H1 (cell line): ENCODE results near the gene SELPLG. TPM values are rescaled to one million over a fixed set of nuclear protein-coding genes. Genes with fewer than 3 reads are reported as not detected.

Source experiments
- CTCF ChIA-PET: fragments of 300-600 bp; sonication (Branson Sonifier 250); formaldehyde crosslinking; loops from one replicate; lab custom pipeline; 2021; ENCODE audit not compliant: partially characterized antibody; lab: Charles Lee
- POLR2A ChIA-PET: fragments of 300-600 bp; sonication (Branson Sonifier 250); formaldehyde crosslinking; loops from one replicate; lab custom pipeline; 2021; ENCODE audit warnings: inconsistent platforms; ENCODE audit not compliant: partially characterized antibody; lab: Charles Lee
- DNase-seq, 2 experiments: peaks; one replicate each; pipeline versions ENCODE4 v3.0.0 to v3.0.0-alpha.2; 2010 to 2022; ENCODE audit warnings: low spot score in 2 of 2, low read depth in 1 of 2, mixed read lengths in 1 of 2
- FAIRE-seq: peaks from 2 replicates; lab custom pipeline; 2011; peaks lifted over from hg19 to GRCh38; lab: Jason Lieb, UNC
- H2AFZ ChIP-seq: 2 replicates; pipeline ENCODE4 v1.8.1; 2012; ENCODE audit warnings: low read length, inconsistent platforms
- H2AK5ac ChIP-seq: 2 replicates; pipeline ENCODE4 v1.6.1; 2013; ENCODE audit warnings: low read depth, low read length
- H2BK120ac ChIP-seq: replicated peaks from 2 replicates; pipeline ENCODE3; 2013; ENCODE audit warnings: low read depth, low read length, inconsistent platforms
- H2BK12ac ChIP-seq: 2 replicates; pipeline ENCODE4 v1.6.1; 2013; ENCODE audit warnings: low read depth, low read length
- H2BK15ac ChIP-seq: 2 replicates; pipeline ENCODE4 v1.6.1; 2013; ENCODE audit warnings: low read length
- H2BK20ac ChIP-seq: 2 replicates; pipeline ENCODE4 v1.6.1; 2013; ENCODE audit warnings: low read length
- H2BK5ac ChIP-seq: 2 replicates; pipeline ENCODE4 v1.6.1; 2013; ENCODE audit warnings: low read depth, low read length
- H3K14ac ChIP-seq: 2 replicates; pipeline ENCODE4 v1.6.1; 2013; ENCODE audit warnings: inconsistent platforms; ENCODE audit not compliant: insufficient read length
- H3K18ac ChIP-seq: 2 replicates; pipeline ENCODE4 v1.6.1; 2013; ENCODE audit warnings: low read length; ENCODE audit errors: extremely low read depth
- H3K23ac ChIP-seq: 2 replicates; pipeline ENCODE4 v1.6.1; 2013; ENCODE audit warnings: inconsistent platforms; ENCODE audit not compliant: insufficient read length
- H3K23me2 ChIP-seq: 2 replicates; pipeline ENCODE4 v1.6.1; 2013; ENCODE audit warnings: low read depth, low read length
- H3K27ac ChIP-seq: 2 replicates; pipeline ENCODE4 v1.6.1; 2011; ENCODE audit warnings: low read depth, low read length, inconsistent platforms
- H3K27me3 ChIP-seq, 4 experiments: replicated peaks in 1 of 4; 1 replicate in 1 of 4; 2 replicates in 3 of 4; pipeline versions ENCODE4 v1.6.1 to v1.8.1; 2011 to 2013; ENCODE audit warnings: low read length in 3 of 4, mild to moderate bottlenecking in 3 of 4, inconsistent platforms in 2 of 4, mixed read lengths in 2 of 4, moderate library complexity in 1 of 4; ENCODE audit not compliant: control insufficient read depth in 3 of 4, insufficient read depth in 3 of 4; ENCODE audit errors: extremely low read depth in 1 of 4
- H3K36me3 ChIP-seq, 4 experiments: 2 replicates each; pipeline versions ENCODE4 v1.6.1 to v1.8.1; 2011 to 2013; ENCODE audit warnings: mild to moderate bottlenecking in 4 of 4, low read length in 3 of 4, moderate library complexity in 2 of 4, control low read depth in 1 of 4, inconsistent platforms in 1 of 4; ENCODE audit not compliant: insufficient read depth in 4 of 4, control insufficient read depth in 2 of 4
- H3K4ac ChIP-seq: replicated peaks from 2 replicates; pipeline ENCODE3; 2013; ENCODE audit warnings: low read length, low read depth, mixed read lengths, inconsistent platforms; ENCODE audit not compliant: insufficient read length
- H3K4me1 ChIP-seq, 4 experiments: replicated peaks in 1 of 4; 1 replicate in 1 of 4; 2 replicates in 3 of 4; pipeline versions ENCODE4 v1.6.1 to v1.8.1; 2011 to 2013; ENCODE audit warnings: low read length in 3 of 4, inconsistent platforms in 2 of 4, mixed read lengths in 1 of 4; ENCODE audit not compliant: insufficient read depth in 4 of 4, control insufficient read depth in 3 of 4
- H3K4me2 ChIP-seq, 2 experiments: 2 replicates each; pipeline versions ENCODE4 v1.6.1 to v1.8.1; 2011 to 2013; ENCODE audit warnings: low read depth in 2 of 2, low read length in 2 of 2, control low read depth in 1 of 2, inconsistent platforms in 1 of 2, mild to moderate bottlenecking in 1 of 2; ENCODE audit not compliant: insufficient read depth in 1 of 2
- H3K4me3 ChIP-seq, 4 experiments: fragments of 200-600, 300-600 bp in 1 of 4; sonication (generic), shearing (Covaris generic), sonication (Bioruptor Twin) in 1 of 4; 2 replicates each; pipeline versions ENCODE4 v1.5.1 to v1.8.1; 2011 to 2016; ENCODE audit warnings: low read length in 4 of 4, low read depth in 3 of 4, control low read depth in 2 of 4, inconsistent platforms in 2 of 4, mild to moderate bottlenecking in 2 of 4, mixed read lengths in 1 of 4, moderate library complexity in 1 of 4; ENCODE audit not compliant: insufficient read depth in 2 of 4; ENCODE audit errors: extremely low read depth in 1 of 4
- H3K56ac ChIP-seq: replicated peaks from 2 replicates; pipeline ENCODE3; 2013; ENCODE audit warnings: low read depth, mild to moderate bottlenecking, mixed read lengths, low read length, inconsistent platforms; ENCODE audit not compliant: insufficient read length
- H3K79me1 ChIP-seq: 2 replicates; pipeline ENCODE4 v1.6.1; 2013; ENCODE audit warnings: low read depth, low read length, control low read depth
- H3K79me2 ChIP-seq, 2 experiments: 2 replicates each; pipeline versions ENCODE4 v1.6.1 to v1.8.1; 2012 to 2013; ENCODE audit warnings: low read length in 2 of 2, mild to moderate bottlenecking in 2 of 2, inconsistent platforms in 1 of 2; ENCODE audit not compliant: insufficient read depth in 2 of 2, control insufficient read depth in 1 of 2
- H3K9ac ChIP-seq, 4 experiments: replicated peaks in 1 of 4; 1 replicate in 1 of 4; 2 replicates in 3 of 4; pipeline versions ENCODE4 v1.6.1 to v1.8.1; 2011 to 2013; ENCODE audit warnings: low read depth in 3 of 4, low read length in 3 of 4, control low read depth in 2 of 4, mild to moderate bottlenecking in 2 of 4, moderate library complexity in 2 of 4, inconsistent platforms in 1 of 4; ENCODE audit errors: extremely low read depth in 1 of 4
- H3K9me3 ChIP-seq, 2 experiments: 2 replicates each; pipeline versions ENCODE4 v1.6.1 to v1.8.1; 2012 to 2013; ENCODE audit warnings: mild to moderate bottlenecking in 2 of 2, moderate library complexity in 2 of 2, control low read depth in 1 of 2, inconsistent platforms in 1 of 2, low read depth in 1 of 2, low read length in 1 of 2, mixed read lengths in 1 of 2; ENCODE audit not compliant: insufficient read depth in 2 of 2
- H4K20me1 ChIP-seq, 2 experiments: replicated peaks in 1 of 2; 2 replicates each; pipeline versions ENCODE3 to v1.8.1; 2011 to 2013; ENCODE audit warnings: inconsistent platforms in 2 of 2, low read length in 2 of 2, mild to moderate bottlenecking in 1 of 2; ENCODE audit not compliant: insufficient read depth in 2 of 2, control insufficient read depth in 1 of 2
- H4K5ac ChIP-seq: 2 replicates; pipeline ENCODE4 v1.6.1; 2013; ENCODE audit warnings: low read length, low read depth, mixed read lengths, inconsistent platforms; ENCODE audit not compliant: insufficient read length
- H4K8ac ChIP-seq: 2 replicates; pipeline ENCODE4 v1.8.0; 2013; ENCODE audit warnings: mild to moderate bottlenecking, moderate library complexity, low read length, inconsistent platforms; ENCODE audit not compliant: insufficient read depth; ENCODE audit errors: extremely low read depth
- H4K91ac ChIP-seq: replicated peaks from 2 replicates; pipeline ENCODE3; 2013; ENCODE audit warnings: low read length, mixed read lengths, inconsistent platforms; ENCODE audit not compliant: insufficient read length
- ASH2L ChIP-seq: fragments of 200-600, 300-600 bp; sonication (generic); IDR thresholded peaks from one replicate; pipeline ENCODE4 v1.7.1; 2017; ENCODE audit warnings: low read length
- ATF2 ChIP-seq: IDR thresholded peaks from 2 replicates; pipeline ENCODE4 v1.6.1; 2012; ENCODE audit warnings: low read length, inconsistent platforms
- MAFK ChIP-seq: IDR thresholded peaks from 2 replicates; pipeline ENCODE4 v1.6.1; 2012; ENCODE audit warnings: low read depth, mild to moderate bottlenecking, improper control_type of control experiment, low read length
- USF2 ChIP-seq: IDR thresholded peaks from 2 replicates; pipeline ENCODE4 v1.6.1; 2011; ENCODE audit warnings: low read length, improper control_type of control experiment
- WGBS, 2 experiments: shearing (Covaris generic) in 1 of 2; methylation state at CpG; one replicate each; pipeline versions ENCODE4 v1.1.6 to v1.1.7; 2013 to 2015; ENCODE audit warnings: low lambda C conversion rate in 2 of 2, mixed read lengths in 2 of 2, inconsistent platforms in 1 of 2, low coverage in 1 of 2, missing lambda C conversion rate in 1 of 2; ENCODE audit not compliant: insufficient replicate concordance in 2 of 2, insufficient coverage in 1 of 2, insufficient read length in 1 of 2; ENCODE audit errors: extremely low coverage in 1 of 2, missing lambda C conversion rate in 1 of 2; 5-methylcytosine and 5-hydroxymethylcytosine counted together
- polyA plus RNA-seq, 7 experiments: library from polyadenylated mRNA; depleted of rRNA in 3 of 7; stranded (reverse) in 5 of 7; unstranded in 2 of 7; fragments of >200 nt in 5 of 7; fragments of 200-250 nt in 2 of 7; gene quantifications; 1 replicate in 5 of 7; 2 replicates in 1 of 7; 4 replicates in 1 of 7; pipeline versions ENCODE4 v1.2.1 to v1.2.3, GENCODE V29; 2011 to 2013; ENCODE audit warnings: missing spikeins in 2 of 7, mixed read lengths in 2 of 7
- total RNA-seq: library from RNA; stranded (reverse); fragmentation: NEBNext Ultra II Directional; extraction: Animal tissue kit (Norgen Biotek cat#: 25700); gene quantifications from 2 replicates; pipeline ENCODE4 v1.2.1, GENCODE V29; 2021

Gene SELPLG
- total and polyA plus RNA-seq, 2 of the 8 experiments (the other 6 are each of a cell fraction or from before 2014, with no cell fraction given), result 0.18 TPM; not detected in 1

- POLR2A ChIA-PET, result no interaction called here
- Histone ChIP-seq H3K4ac (no peak overlapping the region), H2BK12ac (no peak overlapping the region)
Measured at GRCh38 chr12:108573317-108573716, 60.4 kb downstream of the SELPLG start.

More at GRCh38 chr12:108573317-108573716, 60.4 kb downstream of the SELPLG start:
- no peak overlapping the region for H2BK120ac ChIP-seq
- DNase-seq (no peak), FAIRE-seq (no peak)
- H3K4me2 ChIP-seq, result no peak overlapping the region
- 75% methylated on average over 2 of the region's 2 CpGs; no CpG with 5 or more reads in 1 of the 2 experiments for WGBS, 2 experiments
- H3K23me2 ChIP-seq, result peaks cover 6% of the 10 kb centered on the region; the same call in 1 of the 2 replicates
- no peaks in the 10 kb centered on the region for H3K4me1 ChIP-seq
- no peak overlapping the region for H3K23ac ChIP-seq
- peaks cover 0 to 11% (median 7%) of the 10 kb centered on the region in 4 experiments; a peak in 5 of 8 replicates for H3K36me3 ChIP-seq
- no peak overlapping the region for H3K27ac ChIP-seq
- no peaks in the 10 kb centered on the region for H3K79me2 ChIP-seq
- no peaks in the 10 kb centered on the region for H3K79me1 ChIP-seq
- no peak overlapping the region for H3K56ac ChIP-seq
- no peak overlapping the region for H3K14ac ChIP-seq
- no peak overlapping the region for H4K8ac ChIP-seq
- no peaks in the 10 kb centered on the region for H3K9me3 ChIP-seq
- no peak overlapping the region for H2BK15ac ChIP-seq
- no peak overlapping the region for H4K5ac ChIP-seq
- H4K91ac ChIP-seq, result no peak overlapping the region
- H3K4me3 ChIP-seq, result no peak overlapping the region
- H4K20me1 ChIP-seq, result no peaks in the 10 kb centered on the region
- H3K9ac ChIP-seq, result no peak overlapping the region
- TF ChIP-seq ATF2 (no peak), MAFK (peak; percentile 64; the same call in 1 of the 2 replicates), ASH2L (no peak), USF2 (no peak)
- no peak overlapping the region for H3K18ac ChIP-seq
- CTCF ChIA-PET, result interaction anchor here (0.6 to 24.3 kb wide), 7 partner anchors 9 to 78 kb away, joined by 3 to 523 read pairs (median 5); partner anchors contain the start of gene SELPLG
- no peak overlapping the region for H2AK5ac ChIP-seq
- no peaks in the 10 kb centered on the region for H3K27me3 ChIP-seq
- no peak overlapping the region for H2BK20ac ChIP-seq
- H2BK5ac ChIP-seq, result no peak overlapping the region
- no peak overlapping the region for H2AFZ ChIP-seq
